ENCODE data around the gene ISOC1. TPM values are rescaled to one million over a fixed set of nuclear protein-coding genes. Genes with fewer than 3 reads are reported as not detected.

ISOC1 gene
- polyA plus RNA-seq, 1 donor (not counting 4 experiments of a cell fraction or from before 2014, with no cell fraction given): 26.4 TPM

- no peaks in the 10 kb centered on the region for H3K4me1 ChIP-seq (ENCODE audit: control insufficient read depth, extremely low read depth, insufficient read depth, low read length)
- no peaks in the 10 kb centered on the region for H3K36me3 ChIP-seq (ENCODE audit: control insufficient read depth in 2 of 2, extremely low read depth in 1 of 2, insufficient read depth in 2 of 2, low read length in 2 of 2)
- H3K4me2 ChIP-seq (ENCODE audit: control insufficient read depth, extremely low read depth, insufficient read depth, low read depth, low read length): no peak overlapping the region
- H3K9me1 ChIP-seq (ENCODE audit: control insufficient read depth, extremely low read depth, insufficient read depth, low read length): no peaks in the 10 kb centered on the region
- no peak overlapping the region for H3K4me3 ChIP-seq (ENCODE audit: control insufficient read depth in 2 of 3, extremely low read depth in 1 of 3, insufficient read depth in 2 of 3, low read depth in 1 of 3, low read length in 3 of 3)
- FAIRE-seq (no peak), DNase-seq (ENCODE audit: low read depth, low spot score) (no peak)
- H3K27ac ChIP-seq (ENCODE audit: control insufficient read depth, insufficient read depth, low read length): no peak overlapping the region
- no peaks in the 10 kb centered on the region for H3K9me3 ChIP-seq (ENCODE audit: control insufficient read depth, low read depth, low read length)
- TF ChIP-seq EZH2 (IDR thresholded peaks at IDR 0.05; ENCODE audit: low read length): no peak
- TF ChIP-seq CTCF (optimal IDR thresholded peaks at IDR 0.05 in 1 of 3, IDR thresholded peaks at IDR 0.05 in 1 of 3, conservative IDR thresholded peaks at IDR 0.05 in 1 of 3; ENCODE audit: extremely low read depth in 1 of 3, insufficient read depth in 2 of 3, low read length in 3 of 3): no peak
- H2AFZ ChIP-seq (ENCODE audit: control insufficient read depth, low read length): no peak overlapping the region
- no peaks in the 10 kb centered on the region for H3K27me3 ChIP-seq (ENCODE audit: control insufficient read depth, extremely low read depth, insufficient read depth, low read length)
- no peaks in the 10 kb centered on the region for H4K20me1 ChIP-seq (ENCODE audit: control insufficient read depth, extremely low read depth, insufficient read depth, low read length)
- no peaks in the 10 kb centered on the region for H3K79me2 ChIP-seq (ENCODE audit: control insufficient read depth, insufficient read depth, low read length)
- H3K9ac ChIP-seq (ENCODE audit: control insufficient read depth, extremely low read depth, insufficient read depth, low read length): no peak overlapping the region
- dilution Hi-C loops (cut with MboI; ENCODE audit: extremely low pct_ligation_motif_present, low sequenced_read_pairs): no loop called here
These were observed 26.8 kb upstream of the ISOC1 start for GRCh38 chr5:129067745-129068144.

GRCh38 chr5:129069292-129069691, 25.3 kb upstream of the ISOC1 start:
- no peaks in the 10 kb centered on the region for H3K36me3 ChIP-seq (ENCODE audit: control insufficient read depth in 2 of 2, extremely low read depth in 1 of 2, insufficient read depth in 2 of 2, low read length in 2 of 2)
- H3K79me2 ChIP-seq (ENCODE audit: control insufficient read depth, insufficient read depth, low read length): no peaks in the 10 kb centered on the region
- no peaks in the 10 kb centered on the region for H3K9me3 ChIP-seq (ENCODE audit: control insufficient read depth, low read depth, low read length)
- H3K4me3 ChIP-seq (ENCODE audit: control insufficient read depth in 2 of 3, extremely low read depth in 1 of 3, insufficient read depth in 2 of 3, low read depth in 1 of 3, low read length in 3 of 3): no peak overlapping the region
- no peaks in the 10 kb centered on the region for H3K27me3 ChIP-seq (ENCODE audit: control insufficient read depth, extremely low read depth, insufficient read depth, low read length)
- TF ChIP-seq EZH2 (IDR thresholded peaks at IDR 0.05; ENCODE audit: low read length): no peak
- no peak for TF ChIP-seq CTCF (optimal IDR thresholded peaks at IDR 0.05 in 1 of 3, IDR thresholded peaks at IDR 0.05 in 1 of 3, conservative IDR thresholded peaks at IDR 0.05 in 1 of 3; ENCODE audit: extremely low read depth in 1 of 3, insufficient read depth in 2 of 3, low read length in 3 of 3)
- no peak overlapping the region for H2AFZ ChIP-seq (ENCODE audit: control insufficient read depth, low read length)
- H4K20me1 ChIP-seq (ENCODE audit: control insufficient read depth, extremely low read depth, insufficient read depth, low read length): no peaks in the 10 kb centered on the region
- H3K4me2 ChIP-seq (ENCODE audit: control insufficient read depth, extremely low read depth, insufficient read depth, low read depth, low read length): no peak overlapping the region
- no peak overlapping the region for H3K27ac ChIP-seq (ENCODE audit: control insufficient read depth, insufficient read depth, low read length)
- H3K9me1 ChIP-seq (ENCODE audit: control insufficient read depth, extremely low read depth, insufficient read depth, low read length): no peaks in the 10 kb centered on the region
- H3K9ac ChIP-seq (ENCODE audit: control insufficient read depth, extremely low read depth, insufficient read depth, low read length): no peak overlapping the region
- dilution Hi-C loops (cut with MboI; ENCODE audit: extremely low pct_ligation_motif_present, low sequenced_read_pairs): no loop called here
- FAIRE-seq (no peak), DNase-seq (ENCODE audit: low read depth, low spot score) (no peak)
- H3K4me1 ChIP-seq (ENCODE audit: control insufficient read depth, extremely low read depth, insufficient read depth, low read length): no peaks in the 10 kb centered on the region
